ENCODE results near the gene COL28A1.

DNA sequence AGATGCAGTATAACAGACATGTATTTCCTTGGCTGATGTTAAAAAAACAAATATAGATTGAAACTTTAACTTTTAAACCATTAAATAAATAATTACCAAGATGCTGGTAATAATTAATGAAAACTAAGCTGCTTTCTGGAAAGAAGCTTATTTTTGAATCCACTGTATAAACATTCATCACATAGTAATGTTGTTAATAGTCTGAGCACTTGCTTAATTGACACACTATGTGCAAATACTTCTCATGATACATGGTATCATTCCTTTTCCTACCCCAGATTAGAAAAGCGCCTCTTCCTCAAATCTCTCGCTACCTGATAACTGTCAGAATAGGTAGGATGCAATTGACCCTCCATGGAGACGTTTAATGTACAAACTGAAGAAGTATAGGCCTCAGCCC is 15.0 kb upstream of the COL28A1 start:
- TF ChIP-seq ZNF274 (IDR thresholded peaks at IDR 0.05; ENCODE audit: low read depth, low read length), result no peak
- no peak for TF ChIP-seq YY1 (IDR thresholded peaks at IDR 0.05; ENCODE audit: insufficient read depth, insufficient read length)

All from NT2/D1 (cell line).